GM18868 (cell line): Measurements from ENCODE around the gene LUZP1.
A peak's percentile ranks its signal among the peaks of the same experiment; 100 is the strongest.
"Not testable (repeated sequence)": the region's sequence is repeated elsewhere in the genome, so short reads cannot be mapped to it uniquely, and the experiment has no call there.

Experiments
- ATAC-seq: cut with Tn5 transposase; IDR thresholded peaks from one replicate; pipeline ENCODE4 v1.9.1; 2021; ENCODE audit warnings: mild to moderate bottlenecking, moderate library complexity; ENCODE audit not compliant: unreplicated experiment

Gene LUZP1

GRCh38 chr1:23188936-23189452 lies 20.3 kb upstream of the LUZP1 start:
- ATAC-seq = not testable (repeated sequence)

- ATAC-seq = no peak
Observed at GRCh38 chr1:23188434-23188884, 19.8 kb upstream of the LUZP1 start.

- no peak for ATAC-seq
Observed at GRCh38 chr1:23187637-23188036, 19.0 kb upstream of the LUZP1 start.

- no peak for ATAC-seq
Observed at GRCh38 chr1:23185381-23185780, 16.7 kb upstream of the LUZP1 start.

GRCh38 chr1:23184212-23184934 lies 15.7 kb upstream of the LUZP1 start:
- ATAC-seq = no peak

- no peak for ATAC-seq
Observed at GRCh38 chr1:23179862-23180261, 11.2 kb upstream of the LUZP1 start.

GRCh38 chr1:23178950-23179349 lies 10.3 kb upstream of the LUZP1 start:
- no peak for ATAC-seq

- no peak for ATAC-seq
Observed at GRCh38 chr1:23178414-23178813, 9.8 kb upstream of the LUZP1 start.

- ATAC-seq = peak; percentile 71
Observed at GRCh38 chr1:23177438-23178380, 9.1 kb upstream of the LUZP1 start.

- ATAC-seq = no peak
Observed at GRCh38 chr1:23177031-23177430, 8.4 kb upstream of the LUZP1 start.

GRCh38 chr1:23174426-23175110 lies 5.9 kb upstream of the LUZP1 start:
- ATAC-seq = no peak

- ATAC-seq = no peak
Observed at GRCh38 chr1:23171181-23171755, 2.6 kb upstream of the LUZP1 start.

GRCh38 chr1:23169727-23170335 lies 1.2 kb upstream of the LUZP1 start:
- no peak for ATAC-seq

- no peak for ATAC-seq
Observed at GRCh38 chr1:23169195-23169575, 529 bp upstream of the LUZP1 start.

- no peak for ATAC-seq
Observed at GRCh38 chr1:23168079-23168444, 594 bp downstream of the LUZP1 start.

GRCh38 chr1:23167353-23168078 lies 1.1 kb downstream of the LUZP1 start:
- ATAC-seq = no peak

- ATAC-seq = no peak
Observed at GRCh38 chr1:23166854-23167253, 1.8 kb downstream of the LUZP1 start.

GRCh38 chr1:23163395-23163794 lies 5.3 kb downstream of the LUZP1 start:
- ATAC-seq = no peak

- no peak for ATAC-seq
Observed at GRCh38 chr1:23159963-23160877, 8.4 kb downstream of the LUZP1 start.
